ENCODE measurements around the gene RASGRP3. TPM values are rescaled to one million over a fixed set of nuclear protein-coding genes. Genes with fewer than 3 reads are reported as not detected.

The RASGRP3 gene
- under 0.01 and 2.4 TPM in 2 replicates for total RNA-seq

GRCh38 chr2:33476131-33476792, at the start of gene RASGRP3:
RASGRP3 (plus strand) TSS chr2:33476649; CDS start chr2:33515137, 38,488 bp downstream.

GRCh38 chr2:33599175-33599942, 122.9 kb downstream of the RASGRP3 start, which contains the start of gene FAM98A:
FAM98A (minus strand) TSS chr2:33599299; CDS start chr2:33599221, 78 bp downstream.

Other genes starting within 250 kb of the RASGRP3 start
- gene FAM98A, start 122.7 kb downstream of the RASGRP3 start, total RNA-seq = 12.1 and 54.2 TPM in 2 replicates

Measured in tracheal epithelial cell (primary cell).